OCI-LY3 (cell line): ENCODE data around the gene NR3C2.

ENCODE experiments used
- CTCF ChIP-seq: fragments of 200-600, 300-600 bp; sonication (generic); IDR thresholded peaks from 2 replicates; pipeline ENCODE4 v1.5.1; 2014; ENCODE audit warnings: antibody characterized with exemption, low read length, low read depth
- EZH2phosphoT487 ChIP-seq: fragments of 200-600 bp; shearing (Covaris generic); IDR thresholded peaks from 2 replicates; pipeline ENCODE4 v1.6.1; 2018; ENCODE audit warnings: antibody characterized with exemption, mixed run types, low read depth

GRCh38 chr4:148118179-148118578 lies 324.0 kb downstream of the NR3C2 start:
- TF ChIP-seq EZH2phosphoT487 (no peak), CTCF (no peak)
